Measurements from ENCODE around the gene ZNF444.

ZNF444 gene

DNA sequence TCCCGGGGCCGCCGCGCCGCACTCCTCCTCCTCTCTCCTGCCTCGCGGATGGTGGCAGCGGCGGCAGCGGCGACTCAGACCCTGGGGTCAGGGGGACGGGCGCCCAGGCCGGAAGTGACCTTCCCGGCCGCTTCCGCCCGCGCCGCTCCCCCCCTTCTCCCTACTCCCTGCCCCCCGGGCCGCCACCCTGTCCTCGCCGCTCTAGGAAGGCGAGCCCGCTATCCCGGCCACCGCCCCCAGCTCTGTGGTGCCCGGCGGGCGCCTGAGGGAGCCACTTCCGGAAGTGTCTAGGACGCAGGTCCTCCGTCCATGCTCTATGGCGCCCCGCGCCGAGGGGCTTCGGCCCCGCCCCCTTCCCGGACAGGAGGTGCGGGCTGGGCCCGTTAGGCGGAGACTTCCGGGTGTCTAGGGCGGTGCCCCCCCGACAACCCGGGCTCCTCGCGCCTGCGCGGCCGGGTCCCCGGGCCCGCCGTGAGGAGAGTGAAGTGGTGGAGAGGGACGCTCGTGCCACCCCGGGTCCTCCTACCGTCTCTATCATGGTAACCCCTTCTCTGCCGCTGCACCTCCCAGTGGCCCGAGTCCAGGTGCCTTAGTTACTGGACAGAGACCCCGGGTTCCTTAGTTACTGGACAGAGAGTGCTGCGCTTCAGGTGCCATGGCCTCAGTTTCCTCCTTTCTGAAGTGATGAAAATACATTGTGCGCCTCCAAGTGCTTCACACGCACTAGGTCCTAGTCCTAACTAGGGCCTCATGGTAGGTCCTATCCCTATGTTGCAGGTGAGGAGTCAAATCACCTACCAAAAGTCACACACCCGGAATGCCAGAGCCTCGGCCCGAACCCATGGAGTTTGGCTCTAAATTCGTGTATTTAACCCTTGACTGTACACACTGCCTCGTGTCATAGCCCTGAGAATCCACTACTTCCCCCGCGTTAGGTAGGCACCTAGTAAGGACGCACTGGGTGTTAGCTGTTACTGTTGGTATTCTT lies 19.6 kb upstream of the ZNF444 start, which contains the start of gene ZNF787:
Gene ZNF787, minus strand, starts transcription at position 116 of the 988 bp plus-strand sequence. CDS start 18,078 bp downstream, outside the sequence.
- DNase-seq (ENCODE audit: low read depth): peak; percentile 97

DNA sequence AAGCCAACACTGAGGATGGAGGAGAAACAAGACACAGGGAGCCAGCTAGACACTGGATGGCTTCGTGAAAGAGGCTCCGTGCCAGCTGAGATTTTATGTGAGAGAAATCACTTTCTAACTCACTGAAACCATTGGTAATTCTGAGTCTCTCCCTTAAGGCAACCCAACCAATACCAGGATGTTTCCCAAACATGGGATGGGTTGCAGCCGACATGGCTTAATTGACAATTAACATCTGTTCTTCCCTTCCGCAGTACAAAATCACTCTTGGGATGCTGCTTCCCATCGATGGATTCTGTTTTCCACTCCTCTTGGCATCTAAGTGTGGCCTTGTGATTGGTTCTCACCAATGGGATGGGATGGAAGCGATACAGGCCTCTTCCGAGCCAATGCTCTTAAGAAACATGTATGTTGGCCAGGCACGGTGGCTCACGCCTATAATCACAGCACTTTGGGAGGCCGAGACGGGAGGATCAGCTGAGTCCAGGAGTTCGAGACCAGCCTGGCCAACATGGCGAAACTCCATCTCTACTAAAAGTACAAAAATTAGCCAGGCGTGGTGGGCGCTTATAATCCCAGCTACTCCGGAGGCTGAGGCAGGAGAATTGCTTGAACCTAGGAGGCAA lies 17.7 kb upstream of the ZNF444 start:
- no peak for DNase-seq (ENCODE audit: low read depth)

DNA sequence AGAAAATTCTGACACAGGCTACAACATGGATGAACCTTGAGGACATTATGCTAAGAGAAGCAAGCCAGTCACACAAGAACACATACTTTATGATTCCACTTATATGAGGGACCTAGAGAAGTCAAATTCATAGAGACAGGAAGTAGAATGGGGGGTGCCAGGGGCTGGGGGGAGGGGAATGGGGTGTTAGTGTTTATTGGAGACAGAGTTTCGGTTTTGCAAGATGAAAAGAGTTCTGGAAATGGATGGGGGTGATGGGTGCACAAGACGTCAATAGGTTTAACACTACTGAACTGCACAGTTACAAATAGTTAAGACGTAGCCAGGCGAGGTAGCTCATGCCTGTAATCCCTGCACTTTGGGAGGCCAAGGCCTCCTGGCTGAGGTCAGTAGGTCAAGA lies 16.5 kb upstream of the ZNF444 start:
- DNase-seq (ENCODE audit: low read depth): no peak

DNA sequence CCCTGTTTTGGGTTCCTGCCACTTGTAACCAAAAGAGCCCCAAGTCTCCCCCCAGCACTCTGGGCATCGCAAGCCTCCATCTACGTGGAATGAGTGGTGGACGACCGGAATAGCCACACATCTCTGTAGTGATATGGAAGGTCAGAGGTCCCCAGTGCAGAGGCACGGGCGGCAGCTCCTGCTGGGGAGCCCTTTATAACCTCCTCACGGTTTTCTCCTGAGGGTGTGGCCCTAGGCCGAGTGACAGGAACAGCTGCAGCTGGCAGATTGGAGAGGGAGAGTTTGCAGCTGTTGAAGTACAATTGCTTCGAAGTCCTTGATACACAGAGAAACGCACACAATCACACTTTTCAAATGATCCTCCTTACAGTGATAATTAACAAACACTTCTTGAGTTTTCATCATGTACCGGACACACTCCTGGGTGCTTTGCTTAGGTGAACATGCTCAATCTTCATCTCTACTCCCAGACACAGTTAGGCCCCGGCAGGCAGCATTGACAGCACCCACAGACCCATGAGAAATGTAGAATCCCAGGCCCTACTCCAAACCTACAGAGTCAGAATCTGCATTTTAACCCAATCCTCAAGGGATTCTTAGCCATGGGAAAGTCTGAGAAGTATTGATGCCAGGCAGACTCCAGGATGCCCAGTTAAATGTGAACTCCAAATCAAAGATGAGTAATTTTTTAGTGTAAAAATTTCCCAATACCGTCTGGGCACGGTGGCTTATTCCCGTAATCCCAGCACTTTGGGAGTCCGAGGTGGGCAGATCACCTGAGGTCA lies 15.1 kb upstream of the ZNF444 start:
- no peak for DNase-seq (ENCODE audit: low read depth)

DNA sequence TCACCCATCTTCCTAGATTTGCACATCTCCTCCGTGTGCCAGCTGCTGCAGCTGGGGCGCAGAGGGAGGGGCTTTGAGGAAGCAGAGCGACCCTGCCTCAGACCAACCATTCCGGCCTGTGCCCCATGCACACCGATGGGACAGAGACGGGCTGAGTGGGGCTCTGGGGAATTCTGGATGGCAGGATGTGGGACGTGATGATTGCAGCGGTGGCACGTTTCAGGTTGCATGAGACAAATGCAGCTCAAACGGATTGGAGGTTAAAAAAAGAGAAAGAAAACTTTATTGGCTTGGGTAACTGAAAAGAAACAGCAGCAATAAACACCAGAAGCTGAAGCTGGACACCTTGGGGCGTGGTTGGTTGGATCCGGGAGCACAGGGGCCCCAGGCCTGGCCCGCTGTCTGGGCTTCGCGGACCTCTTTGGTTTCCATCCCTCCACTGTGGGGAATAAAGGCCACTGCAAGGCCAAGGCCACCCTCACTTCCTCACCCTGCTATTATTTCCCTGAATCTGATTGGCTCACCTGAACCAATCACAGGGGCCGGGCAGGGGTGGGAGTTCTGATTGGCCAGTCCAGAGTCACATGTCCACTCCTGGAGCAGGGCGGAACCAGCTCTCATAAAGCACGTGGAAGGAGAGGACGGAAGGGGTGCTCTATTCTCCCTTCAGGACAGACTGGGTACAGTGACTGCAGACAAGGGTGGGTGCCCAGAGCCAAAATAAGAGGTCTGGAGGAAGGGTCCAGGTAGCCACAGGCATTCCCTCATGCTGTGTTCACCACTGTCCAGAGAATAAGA lies 13.9 kb upstream of the ZNF444 start:
- DNase-seq (ENCODE audit: low read depth): no peak

DNA sequence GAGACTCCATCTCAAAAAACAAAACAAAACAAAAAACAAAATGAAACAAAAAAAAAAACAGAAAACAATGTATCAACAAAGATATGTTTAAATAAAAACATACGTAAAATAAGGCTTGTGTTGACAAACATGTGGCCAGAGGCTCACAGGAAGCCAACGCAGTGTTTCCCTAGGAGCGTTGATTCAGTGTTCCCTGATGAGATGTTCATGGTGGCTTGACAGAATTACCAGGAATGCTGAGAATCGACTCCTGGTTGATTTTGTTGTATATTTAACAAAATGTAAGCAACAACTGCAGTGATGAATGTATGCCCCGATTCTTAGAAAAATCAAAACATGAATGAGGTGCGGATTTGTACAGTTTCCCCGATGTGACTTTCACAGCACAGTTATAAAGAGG lies 11.1 kb upstream of the ZNF444 start:
- DNase-seq (ENCODE audit: low read depth): no peak

DNA sequence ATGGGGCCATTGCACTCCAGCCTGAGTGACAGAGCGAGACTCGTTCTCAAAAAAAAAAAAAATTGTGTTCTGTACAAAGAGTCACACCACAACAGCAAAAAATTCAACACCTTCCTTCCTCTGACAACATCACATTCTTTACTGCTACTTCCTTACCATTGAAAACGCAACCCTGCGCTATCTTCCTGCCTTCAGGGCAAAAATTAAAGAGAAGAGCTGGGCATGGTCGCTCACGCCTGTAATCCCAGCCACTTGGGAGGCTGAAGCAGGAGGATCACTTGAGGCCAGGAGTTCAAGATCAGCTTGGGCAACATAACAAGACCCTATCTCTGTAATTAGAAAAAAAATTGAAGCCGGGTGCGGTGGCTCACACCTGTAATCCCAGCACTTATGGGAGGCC lies 9.4 kb upstream of the ZNF444 start:
- DNase-seq (ENCODE audit: low read depth): no peak

DNA sequence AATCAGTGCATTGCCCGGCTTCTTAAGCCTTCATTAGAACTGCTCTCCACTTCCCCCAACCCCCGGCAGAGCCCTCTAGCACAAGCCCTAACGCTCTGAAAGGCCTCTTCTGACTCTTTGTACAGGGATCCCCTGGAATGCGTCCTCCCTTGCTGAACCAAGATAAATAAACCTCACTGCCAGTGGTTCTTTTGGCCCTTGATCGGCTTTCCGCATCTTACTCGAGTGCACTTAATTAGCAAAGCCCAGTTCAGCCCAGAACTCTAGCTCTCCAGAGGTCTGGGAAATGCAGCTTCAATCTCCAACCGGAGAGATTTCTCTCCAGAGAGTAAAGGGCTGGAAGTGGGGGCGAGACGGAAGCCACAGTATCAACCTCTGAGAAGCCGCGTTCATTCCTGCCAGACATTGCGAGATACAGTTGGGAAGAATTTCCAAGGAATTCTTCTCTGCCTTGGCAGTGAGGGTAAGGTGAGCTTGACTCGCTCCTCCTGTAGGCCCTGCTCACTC lies 8.7 kb upstream of the ZNF444 start:
- no peak for DNase-seq (ENCODE audit: low read depth)

DNA sequence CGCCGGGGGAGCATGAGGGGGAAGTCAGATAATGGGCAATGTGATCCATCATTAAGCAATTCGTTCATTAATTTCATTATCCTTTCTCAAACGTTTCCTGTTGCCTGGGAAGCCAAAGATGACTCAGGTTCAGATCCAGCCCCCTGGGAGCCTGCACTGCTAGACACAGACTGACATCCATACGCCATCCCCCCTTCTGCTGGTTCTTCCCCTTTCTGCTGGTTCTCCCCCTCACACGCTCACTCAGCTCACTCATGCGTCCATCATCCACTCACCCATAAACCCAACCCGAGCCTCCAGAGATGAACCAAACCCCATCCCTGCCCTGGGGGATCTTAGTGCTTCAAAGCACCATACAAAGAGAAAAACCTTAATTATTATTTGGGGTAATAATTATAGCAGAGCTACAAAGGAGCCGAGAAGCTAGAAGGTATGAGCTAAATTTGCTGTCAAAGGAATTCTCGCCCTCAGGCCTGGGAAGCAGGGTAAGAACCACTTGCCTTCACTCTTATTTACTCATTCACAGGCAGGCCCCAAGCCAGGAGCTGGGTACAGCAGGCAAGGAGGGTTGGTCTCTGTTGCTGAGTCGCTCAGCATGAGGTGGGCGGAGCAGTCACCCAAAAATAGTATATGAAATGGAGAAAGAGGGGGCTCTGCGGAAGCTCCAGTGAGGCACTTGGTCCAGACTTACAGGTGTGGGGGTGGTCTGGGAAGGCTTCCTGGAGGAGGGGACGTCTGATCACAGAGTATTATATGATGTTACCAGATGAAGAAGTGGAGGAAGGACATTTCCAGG lies 7.0 kb upstream of the ZNF444 start:
- DNase-seq (ENCODE audit: low read depth): no peak

DNA sequence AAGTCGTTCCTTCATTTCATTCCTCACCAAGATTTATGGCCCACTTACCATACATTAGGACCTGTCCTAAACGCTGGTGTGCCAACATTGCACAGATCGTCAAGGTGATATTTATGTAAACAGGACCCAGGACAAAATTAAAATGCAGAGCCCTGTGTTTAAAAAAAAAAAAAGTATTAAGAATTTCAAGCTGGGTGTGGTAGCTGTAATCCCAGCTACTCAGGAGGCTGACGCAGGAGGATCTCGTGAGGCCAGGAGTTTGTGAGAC lies 6.5 kb upstream of the ZNF444 start:
- no peak for DNase-seq (ENCODE audit: low read depth)

DNA sequence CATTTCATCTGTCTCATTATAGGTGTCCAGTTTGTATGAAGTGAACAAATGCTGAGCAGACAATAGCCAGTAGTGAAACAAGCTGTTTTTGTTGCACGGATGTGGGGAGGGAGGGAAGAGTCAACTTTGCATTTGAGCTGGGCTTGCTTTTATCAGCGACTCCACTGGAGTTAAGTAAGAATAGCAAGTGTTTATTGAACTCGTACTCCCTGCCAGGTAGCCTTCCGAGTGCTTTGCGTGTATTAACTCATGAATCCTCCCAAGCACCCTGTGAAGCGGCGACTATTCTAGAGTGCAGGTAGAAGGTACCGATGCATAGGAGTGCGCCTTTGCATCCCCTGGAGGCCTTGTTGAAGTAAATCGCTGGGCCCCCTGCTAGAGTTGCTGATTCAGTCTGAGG lies 4.7 kb upstream of the ZNF444 start:
- no peak for DNase-seq (ENCODE audit: low read depth)

DNA sequence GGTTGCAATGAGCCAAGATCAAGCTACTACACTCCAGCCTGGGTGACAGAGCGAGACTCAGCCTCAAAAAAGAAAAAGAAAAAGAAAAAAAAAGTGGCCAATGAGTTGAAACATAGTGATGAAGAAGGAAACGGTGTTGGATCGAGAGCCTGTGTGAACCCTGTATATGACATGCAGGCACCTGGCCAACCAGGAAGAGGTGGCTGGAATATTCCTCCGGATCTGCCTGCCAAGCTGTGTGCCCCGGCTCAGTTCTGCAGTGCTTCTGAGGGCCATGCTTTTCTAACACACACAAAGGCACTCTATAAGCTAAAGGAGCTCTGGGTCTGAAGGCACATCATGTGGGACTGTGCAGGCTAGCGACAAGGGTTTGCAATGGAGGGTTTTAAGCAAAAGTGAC lies 3.7 kb upstream of the ZNF444 start:
- no peak for DNase-seq (ENCODE audit: low read depth)

DNA sequence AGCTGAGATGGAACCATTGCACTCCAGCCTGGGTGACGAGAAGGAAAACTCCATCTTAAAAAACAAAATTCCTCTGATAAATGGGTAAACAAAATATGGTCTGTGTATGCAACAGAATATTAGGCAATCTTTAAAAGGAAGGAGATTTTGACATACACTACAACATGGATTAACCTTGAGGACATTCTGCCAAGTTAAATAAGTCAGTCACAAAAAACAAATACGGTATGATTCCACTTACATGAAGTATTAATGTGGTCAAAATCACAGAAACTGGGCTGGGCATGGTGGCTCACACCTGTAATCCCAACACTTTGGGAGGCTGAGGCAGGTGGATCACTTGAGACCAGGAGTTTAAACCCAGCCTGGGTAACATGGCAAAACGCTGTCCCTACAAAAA lies 3.0 kb upstream of the ZNF444 start:
- DNase-seq (ENCODE audit: low read depth): no peak

DNA sequence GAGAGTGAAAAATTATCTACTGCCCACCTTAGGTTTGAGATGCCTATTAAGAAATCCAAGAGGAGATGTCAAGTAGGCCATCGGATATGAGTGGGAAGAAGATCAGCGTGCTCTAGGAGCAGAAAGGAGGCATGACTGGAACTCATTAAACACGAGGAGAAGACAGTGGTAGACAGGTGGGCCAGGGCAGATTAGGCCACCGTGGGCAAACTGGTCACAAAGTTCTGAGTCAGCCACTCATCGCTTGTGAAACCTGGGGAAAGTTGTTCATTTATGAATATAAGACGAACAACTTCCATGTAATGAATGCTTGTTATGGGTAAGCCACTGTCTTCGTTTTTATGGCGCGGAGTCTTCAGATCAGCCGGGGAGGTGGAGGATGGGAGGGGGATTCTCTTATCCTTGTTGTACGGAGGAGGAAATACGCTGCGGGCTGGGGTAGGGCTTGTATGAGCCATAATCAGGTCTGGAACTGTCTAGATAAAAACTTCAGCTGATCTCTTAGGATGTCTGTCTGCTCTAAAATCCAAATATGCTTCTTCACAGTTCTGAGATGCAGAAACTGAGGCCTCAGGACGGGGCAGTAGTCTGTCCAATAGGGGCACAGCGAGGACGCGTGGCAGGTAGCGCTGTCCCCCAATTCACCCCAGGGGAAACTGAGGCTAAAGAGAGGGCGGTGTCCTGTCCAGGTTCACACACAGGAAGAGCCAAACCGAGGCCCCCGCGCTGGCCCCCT lies 1.1 kb upstream of the ZNF444 start:
- no peak for DNase-seq (ENCODE audit: low read depth)

DNA sequence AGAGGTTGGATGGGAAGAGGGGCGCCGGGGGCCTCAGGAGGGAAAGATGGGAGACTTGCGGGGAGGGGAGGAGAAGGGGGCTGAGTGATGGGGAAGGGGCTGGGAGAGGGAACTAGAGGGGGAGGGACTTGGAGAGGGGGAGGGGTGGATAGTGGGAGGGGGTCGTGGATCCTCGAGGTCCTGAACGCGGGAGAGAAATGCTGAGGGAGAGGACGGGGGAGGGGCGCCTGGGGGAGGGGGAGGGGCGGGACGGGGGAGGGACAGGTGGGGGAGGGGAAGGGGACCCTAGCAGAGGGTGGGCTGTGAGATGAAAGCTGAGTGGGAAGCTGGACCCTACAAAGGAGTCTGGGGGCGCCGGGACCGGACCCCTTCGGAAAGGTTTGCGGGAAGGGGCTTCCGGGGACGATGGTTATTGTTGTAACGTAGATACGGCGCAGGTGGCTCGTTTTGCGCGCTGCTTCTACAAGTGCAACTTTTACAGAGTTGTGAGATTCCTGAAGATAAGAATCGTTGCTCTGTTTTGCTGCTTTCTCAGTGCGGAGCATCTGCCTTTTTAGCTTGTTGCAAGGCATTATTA lies 418 bp downstream of the ZNF444 start:
- DNase-seq (ENCODE audit: low read depth): no peak

DNA sequence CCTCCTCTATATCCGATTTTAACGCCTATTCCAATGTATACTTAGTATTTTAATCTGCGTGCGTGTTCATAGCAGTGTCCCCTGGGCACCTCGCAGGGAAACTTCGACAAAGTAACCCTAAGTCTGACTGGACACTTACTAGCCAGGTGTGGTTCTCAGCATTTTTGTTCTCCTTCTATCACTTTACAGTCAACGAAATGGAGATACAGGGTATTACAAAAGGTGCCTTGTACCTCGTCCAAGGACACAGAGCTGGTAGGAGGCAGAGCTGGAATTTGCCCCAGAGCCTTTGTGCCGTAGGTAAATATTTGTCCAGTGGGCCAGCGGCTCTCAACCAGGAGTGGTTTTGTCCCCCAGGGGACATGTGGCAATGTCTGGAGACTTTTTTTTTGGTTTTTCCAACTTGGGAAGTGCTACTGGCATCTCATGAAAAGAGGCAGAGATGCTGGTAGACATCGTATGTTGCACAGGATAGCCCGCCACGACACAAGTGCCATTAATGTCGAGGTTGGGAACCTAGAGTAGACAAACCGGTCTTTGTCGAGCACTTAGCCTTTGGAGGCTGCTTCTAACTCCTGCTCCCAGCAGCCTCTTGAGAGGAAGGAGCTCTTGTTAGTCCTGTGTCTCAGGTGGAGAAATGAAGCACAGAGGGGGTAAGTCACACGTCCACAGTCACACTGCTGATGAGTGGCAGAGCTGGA lies 1.1 kb downstream of the ZNF444 start:
- no peak for DNase-seq (ENCODE audit: low read depth)

DNA sequence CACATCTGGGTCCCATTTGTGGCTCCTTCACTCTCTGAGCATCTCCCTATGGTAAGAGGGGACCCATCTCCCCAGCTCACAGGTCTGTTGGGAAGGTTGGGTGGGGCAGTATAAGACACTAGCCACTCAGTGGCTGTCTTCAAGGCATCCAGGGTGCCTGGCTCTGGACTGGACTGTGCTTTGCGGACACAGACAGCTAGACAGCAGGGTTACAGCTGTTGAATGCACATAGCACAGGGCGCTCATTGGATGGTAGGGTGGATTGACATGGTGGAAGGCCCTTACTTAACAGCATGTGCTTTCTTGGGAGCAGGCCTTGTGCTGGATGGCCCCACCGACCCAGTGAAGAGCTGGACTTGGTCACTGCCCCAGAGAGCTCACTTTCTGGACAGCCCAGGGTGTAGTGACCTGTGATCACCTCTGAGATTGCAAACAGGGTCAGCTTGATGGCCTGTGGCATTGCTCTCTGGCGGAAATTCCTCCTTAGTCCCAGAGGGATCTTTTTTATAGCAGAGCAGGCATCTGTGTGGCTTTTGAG lies 1.9 kb downstream of the ZNF444 start:
- DNase-seq (ENCODE audit: low read depth): no peak

DNA sequence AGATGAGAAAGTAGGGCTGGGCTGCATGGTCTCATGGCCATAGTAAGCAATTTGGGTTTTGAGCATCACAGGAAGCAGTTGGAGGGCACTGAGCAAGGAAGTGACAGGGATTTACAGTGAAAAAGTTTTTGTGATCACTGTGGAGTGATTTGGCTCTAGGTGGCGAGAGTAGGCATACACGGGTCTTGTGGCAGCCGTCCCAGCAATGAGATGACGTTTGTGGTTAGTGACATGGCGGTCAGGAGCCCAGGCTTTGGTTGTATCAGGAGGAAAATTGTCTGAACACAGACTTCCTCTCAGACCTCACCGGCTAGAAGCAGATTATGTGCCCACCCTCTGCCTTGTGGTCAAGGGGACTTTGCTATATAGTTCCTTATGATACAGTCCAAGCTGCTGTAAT lies 3.3 kb downstream of the ZNF444 start:
- DNase-seq (ENCODE audit: low read depth): no peak

DNA sequence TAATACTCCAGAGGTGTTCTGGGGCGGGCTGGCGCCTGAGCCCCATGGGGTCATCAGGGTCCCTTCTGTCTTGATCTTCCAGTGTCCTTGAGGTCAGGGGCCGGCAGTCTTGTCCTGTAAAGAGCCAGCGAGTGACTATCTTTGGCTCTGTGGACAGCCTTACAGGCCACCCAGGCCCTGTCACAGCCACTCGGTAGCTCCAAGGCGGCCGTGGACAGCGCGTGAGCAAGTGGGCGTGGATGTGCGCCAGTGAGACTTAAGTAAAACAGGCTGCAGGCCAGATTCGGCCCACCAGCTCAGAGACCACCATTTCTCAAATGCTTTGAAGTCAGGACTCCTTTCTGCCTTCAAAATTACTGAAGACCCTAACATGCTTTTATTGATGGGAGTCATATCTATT lies 3.7 kb downstream of the ZNF444 start:
- no peak for DNase-seq (ENCODE audit: low read depth)

Data from activated T-helper 9 cell treated with anti-CD3 and anti-CD28 coated beads, Interleukin-2, amount 50 U/mL, for 16 hours (primary cell).